Astrocyte of the cerebellum (primary cell): ENCODE results near the gene AATK.

Source experiments
- DNase-seq: peaks from one replicate; pipeline ENCODE4 v3.0.0-alpha.2; 2011; ENCODE audit warnings: low read depth
- H3K4me3 ChIP-seq: 2 replicates; pipeline ENCODE4 v1.5.1; 2011; ENCODE audit warnings: mild to moderate bottlenecking, low read depth, low read length, moderate library complexity
- in situ Hi-C: cut with HindIII; loops from 2 replicates; pipeline ENCODE4 v1.10.0; 2017; ENCODE audit warnings: low sequenced_read_pairs
- TF ChIP-seq, protein P1 (sequence below): IDR thresholded peaks from 2 replicates; pipeline ENCODE4 v1.5.1; 2012; ENCODE audit warnings: low read length, low read depth, moderate library complexity, mild to moderate bottlenecking; ENCODE audit errors: missing control alignments

AATK gene

DNA sequence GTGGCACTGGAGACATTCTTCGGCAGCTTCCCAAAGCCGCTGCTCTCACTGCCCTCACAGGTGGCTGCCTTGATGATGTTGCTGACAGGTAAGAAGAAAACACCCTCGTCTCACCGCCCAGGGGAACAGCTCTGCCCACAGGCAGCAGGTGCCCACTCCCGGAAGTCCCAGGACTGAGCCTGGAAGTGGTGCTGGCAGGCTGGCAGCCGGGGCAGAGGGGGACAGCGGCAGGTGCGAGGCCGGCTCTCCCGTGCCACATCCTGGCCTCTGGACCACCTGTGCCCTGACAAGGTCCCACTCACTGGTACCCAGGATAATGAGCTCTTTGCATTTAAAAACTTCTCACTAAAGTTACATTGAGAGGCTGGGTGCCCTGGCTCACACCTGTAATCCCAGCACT, 36.3 kb upstream of the AATK start:
- DNase-seq = no peak

DNA sequence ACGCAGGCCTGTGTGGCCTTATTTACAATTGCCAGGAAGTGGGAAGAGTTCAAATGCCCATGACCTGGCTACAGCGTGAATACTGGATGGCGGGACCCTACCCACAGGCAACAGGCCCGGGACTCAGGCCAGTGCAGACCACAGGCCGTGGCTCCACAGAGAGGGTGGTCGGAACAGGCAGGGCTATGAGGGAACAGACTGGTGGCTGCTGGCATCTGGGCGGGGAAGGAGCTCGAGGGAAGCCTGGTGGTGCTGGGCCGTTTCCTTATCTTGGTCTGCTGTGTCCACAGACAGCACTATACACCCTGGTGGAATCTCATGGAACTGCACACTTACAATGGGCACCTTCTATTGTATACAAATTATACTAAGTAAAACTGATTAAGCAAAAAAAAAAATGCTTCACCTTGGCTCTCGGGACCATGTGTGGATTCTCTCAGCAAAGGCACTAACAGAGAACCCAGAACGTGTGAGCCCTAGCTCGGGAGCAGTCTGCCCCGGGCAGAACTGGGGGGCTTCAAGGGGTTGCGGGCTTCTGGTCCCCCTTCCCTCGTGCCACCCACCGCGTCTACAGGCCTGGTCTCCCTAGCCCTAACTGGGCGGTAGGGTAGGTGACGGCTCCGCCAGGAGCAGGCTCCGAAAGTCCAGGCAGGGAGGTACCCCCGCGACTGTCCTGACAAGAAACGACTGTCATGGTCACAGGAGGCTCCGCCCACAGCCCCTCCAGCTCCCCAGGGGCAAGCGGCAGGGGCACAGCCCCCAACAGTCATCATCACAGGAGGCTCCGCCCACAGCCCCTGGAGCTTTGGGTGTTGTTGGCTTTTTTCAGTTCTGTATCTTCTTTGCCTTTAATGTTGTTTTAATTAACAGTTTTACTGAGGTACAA, 34.9 kb upstream of the AATK start:
- in situ Hi-C loops = no loop called here
- no peak overlapping the region for H3K4me3 ChIP-seq
- TF ChIP-seq, protein P1, sequence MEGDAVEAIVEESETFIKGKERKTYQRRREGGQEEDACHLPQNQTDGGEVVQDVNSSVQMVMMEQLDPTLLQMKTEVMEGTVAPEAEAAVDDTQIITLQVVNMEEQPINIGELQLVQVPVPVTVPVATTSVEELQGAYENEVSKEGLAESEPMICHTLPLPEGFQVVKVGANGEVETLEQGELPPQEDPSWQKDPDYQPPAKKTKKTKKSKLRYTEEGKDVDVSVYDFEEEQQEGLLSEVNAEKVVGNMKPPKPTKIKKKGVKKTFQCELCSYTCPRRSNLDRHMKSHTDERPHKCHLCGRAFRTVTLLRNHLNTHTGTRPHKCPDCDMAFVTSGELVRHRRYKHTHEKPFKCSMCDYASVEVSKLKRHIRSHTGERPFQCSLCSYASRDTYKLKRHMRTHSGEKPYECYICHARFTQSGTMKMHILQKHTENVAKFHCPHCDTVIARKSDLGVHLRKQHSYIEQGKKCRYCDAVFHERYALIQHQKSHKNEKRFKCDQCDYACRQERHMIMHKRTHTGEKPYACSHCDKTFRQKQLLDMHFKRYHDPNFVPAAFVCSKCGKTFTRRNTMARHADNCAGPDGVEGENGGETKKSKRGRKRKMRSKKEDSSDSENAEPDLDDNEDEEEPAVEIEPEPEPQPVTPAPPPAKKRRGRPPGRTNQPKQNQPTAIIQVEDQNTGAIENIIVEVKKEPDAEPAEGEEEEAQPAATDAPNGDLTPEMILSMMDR = peak; percentile 69
- peak; percentile 41 for DNase-seq

More for the DNA sequence above, 36.3 kb upstream of the AATK start:
- H3K4me3 ChIP-seq = no peak overlapping the region
- TF ChIP-seq, protein P1 = no peak
- in situ Hi-C loops = no loop called here

DNA sequence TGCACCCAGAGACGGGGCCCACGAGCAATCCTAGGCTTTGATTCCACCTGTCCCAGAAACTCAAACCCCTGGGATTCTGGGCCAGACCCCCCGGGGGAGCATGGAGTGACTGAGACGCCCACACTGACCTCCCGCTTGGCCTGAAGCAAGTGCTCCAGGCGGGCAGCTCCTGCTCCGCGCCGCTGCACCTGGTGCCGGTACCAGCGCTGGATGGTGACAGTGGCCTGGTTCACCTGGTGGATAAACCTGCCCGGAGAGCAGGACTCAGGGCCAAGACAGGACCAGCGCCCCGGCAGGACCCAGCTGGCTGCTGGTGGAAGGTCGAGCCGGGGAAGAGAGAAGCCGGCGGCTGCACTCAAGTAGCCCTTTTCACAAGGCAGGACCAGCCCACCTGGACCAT, 34.2 kb upstream of the AATK start:
- H3K4me3 ChIP-seq = no peak overlapping the region
- TF ChIP-seq, protein P1 = no peak
- in situ Hi-C loops = no loop called here
- no peak for DNase-seq

DNA sequence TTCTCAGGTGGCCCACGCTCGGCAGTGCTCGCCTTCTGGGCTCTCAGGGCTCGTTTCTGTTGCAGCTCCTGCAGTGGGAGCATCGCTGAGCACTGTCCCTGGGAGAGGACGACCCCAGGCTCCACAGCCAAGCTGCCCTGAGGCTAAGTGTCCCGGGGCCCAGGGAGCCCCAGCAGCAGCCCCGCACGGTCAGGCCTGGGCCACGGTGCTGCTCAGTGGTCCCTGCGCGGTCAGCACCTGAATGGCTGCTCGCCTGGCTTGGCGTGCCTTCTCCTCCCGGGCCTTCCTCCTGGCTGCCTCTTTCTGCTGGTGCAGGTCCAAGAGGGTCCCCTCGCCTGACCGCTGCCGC, 33.4 kb upstream of the AATK start:
- in situ Hi-C loops = no loop called here
- H3K4me3 ChIP-seq = no peak overlapping the region
- TF ChIP-seq, protein P1 = no peak
- DNase-seq = no peak

DNA sequence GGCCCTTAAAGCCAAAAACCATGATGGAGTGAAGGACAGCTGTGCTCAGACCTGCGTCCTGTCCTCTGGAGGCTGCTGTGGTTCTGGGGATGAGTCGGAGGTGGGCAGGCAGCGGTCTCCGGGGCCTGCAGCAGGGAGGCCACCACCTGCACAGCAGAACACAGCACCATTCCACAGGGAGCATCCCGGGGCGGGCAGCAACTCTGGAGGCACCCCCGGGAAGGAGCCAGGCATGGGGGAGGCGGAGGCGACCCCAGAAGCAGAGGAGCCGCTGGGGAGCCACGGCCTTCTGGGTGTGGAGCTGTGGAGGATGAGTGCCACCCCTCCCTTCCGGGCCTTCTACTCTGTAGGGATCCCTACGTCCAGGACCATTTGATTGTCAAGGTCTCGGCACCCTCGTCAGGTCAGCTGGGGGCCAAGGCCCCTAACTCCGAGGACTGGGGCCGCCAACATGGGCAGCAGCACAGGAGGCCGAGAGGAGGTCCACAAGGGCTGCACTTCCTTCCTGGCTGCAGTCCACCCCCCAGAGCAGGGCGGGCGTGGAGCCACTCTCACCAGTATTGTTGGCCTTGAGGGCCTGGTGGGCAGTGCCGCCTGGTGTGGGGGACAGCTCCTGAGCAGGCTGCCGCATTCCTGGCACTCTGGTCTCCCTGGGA, 32.9 kb upstream of the AATK start:
- in situ Hi-C loops = no loop called here
- DNase-seq = no peak
- H3K4me3 ChIP-seq = no peak overlapping the region
- TF ChIP-seq, protein P1 = no peak

DNA sequence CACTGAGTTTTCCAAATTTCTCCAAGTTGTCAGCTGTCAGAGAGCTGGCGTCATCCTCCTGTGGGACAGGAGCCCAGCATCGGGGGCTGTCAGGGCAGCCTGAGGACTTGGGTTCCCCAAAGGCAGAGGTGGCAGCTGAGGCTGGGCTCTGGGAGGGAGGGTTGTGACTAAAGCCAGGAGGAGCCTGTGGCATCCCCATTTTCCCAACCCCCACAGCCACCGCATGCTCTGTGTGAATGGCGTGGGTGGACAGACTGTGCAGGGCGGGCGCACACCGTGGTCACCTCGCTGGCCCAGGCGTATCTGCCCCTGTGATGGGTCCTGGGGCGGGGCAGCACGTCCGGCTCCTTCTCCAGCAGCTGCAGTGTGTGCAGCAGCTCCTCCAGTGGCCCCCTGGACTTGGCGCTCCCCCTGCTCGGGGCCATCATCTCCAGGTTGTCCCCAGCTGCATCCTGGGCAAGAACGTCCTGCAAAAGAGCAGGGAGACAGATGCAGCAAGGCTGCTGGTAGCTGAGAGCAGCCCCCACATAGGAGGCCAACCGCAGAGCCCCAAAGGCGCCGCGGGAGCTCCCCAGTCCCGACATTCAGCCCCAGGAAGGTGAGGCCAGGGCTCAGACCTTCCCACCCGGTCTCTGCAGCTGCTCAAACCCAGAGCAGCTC, 31.9 kb upstream of the AATK start:
- DNase-seq = no peak
- in situ Hi-C loops = no loop called here
- no peak overlapping the region for H3K4me3 ChIP-seq
- TF ChIP-seq, protein P1 = no peak
